Hematopoietic multipotent progenitor cell treated with erythropoietin and hydrocortisone succinate and interleukin-3 and kit ligand, for 8 days (in vitro differentiated cells): ENCODE results near the gene HOXC6.
A peak's percentile ranks its signal among the peaks of the same experiment; 100 is the strongest.

Source experiments
- DNase-seq: peaks from one replicate; pipeline ENCODE4 v3.0.0-alpha.2; 2015

HOXC6 gene

GRCh38 chr12:54016478-54016964 lies 11.7 kb upstream of the HOXC6 start:
- no peak for DNase-seq

GRCh38 chr12:54017027-54017788 lies 11.0 kb upstream of the HOXC6 start:
- DNase-seq: no peak

- peak; percentile 14 for DNase-seq
Observed at GRCh38 chr12:54017878-54018467, 10.3 kb upstream of the HOXC6 start.

- DNase-seq: no peak
Observed at GRCh38 chr12:54018468-54018984, 9.7 kb upstream of the HOXC6 start.

- DNase-seq: no peak
Observed at GRCh38 chr12:54019091-54019811, 9.0 kb upstream of the HOXC6 start.

GRCh38 chr12:54019924-54020590 lies 8.2 kb upstream of the HOXC6 start:
- no peak for DNase-seq

- no peak for DNase-seq
Observed at GRCh38 chr12:54020591-54021405, 7.4 kb upstream of the HOXC6 start.

GRCh38 chr12:54021432-54022013 lies 6.7 kb upstream of the HOXC6 start:
- no peak for DNase-seq

GRCh38 chr12:54022960-54023884 lies 5.0 kb upstream of the HOXC6 start:
- no peak for DNase-seq

GRCh38 chr12:54024127-54024526 lies 4.1 kb upstream of the HOXC6 start:
- no peak for DNase-seq

- no peak for DNase-seq
Observed at GRCh38 chr12:54024581-54025305, 3.5 kb upstream of the HOXC6 start.

- no peak for DNase-seq
Observed at GRCh38 chr12:54025499-54026405, 2.5 kb upstream of the HOXC6 start.

GRCh38 chr12:54026640-54027441 lies 1.4 kb upstream of the HOXC6 start:
- no peak for DNase-seq

- DNase-seq: no peak
Observed at GRCh38 chr12:54027442-54027786, 826 bp upstream of the HOXC6 start.

GRCh38 chr12:54029529-54030441 lies 1.5 kb downstream of the HOXC6 start:
- no peak for DNase-seq

- DNase-seq: no peak
Observed at GRCh38 chr12:54030442-54030801, 2.2 kb downstream of the HOXC6 start.

GRCh38 chr12:54030889-54031471 lies 2.7 kb downstream of the HOXC6 start:
- DNase-seq: no peak
